GM21723 (cell line): ENCODE results near the gene RASGRP3.

Source experiments
- ATAC-seq: cut with Tn5 transposase; IDR thresholded peaks from one replicate; pipeline ENCODE4 v1.9.1; 2021; ENCODE audit warnings: mild to moderate bottlenecking, moderate library complexity; ENCODE audit not compliant: unreplicated experiment

Gene RASGRP3

GRCh38 chr2:33491441-33492084 is 15.1 kb downstream of the RASGRP3 start:
- no peak for ATAC-seq

DNA sequence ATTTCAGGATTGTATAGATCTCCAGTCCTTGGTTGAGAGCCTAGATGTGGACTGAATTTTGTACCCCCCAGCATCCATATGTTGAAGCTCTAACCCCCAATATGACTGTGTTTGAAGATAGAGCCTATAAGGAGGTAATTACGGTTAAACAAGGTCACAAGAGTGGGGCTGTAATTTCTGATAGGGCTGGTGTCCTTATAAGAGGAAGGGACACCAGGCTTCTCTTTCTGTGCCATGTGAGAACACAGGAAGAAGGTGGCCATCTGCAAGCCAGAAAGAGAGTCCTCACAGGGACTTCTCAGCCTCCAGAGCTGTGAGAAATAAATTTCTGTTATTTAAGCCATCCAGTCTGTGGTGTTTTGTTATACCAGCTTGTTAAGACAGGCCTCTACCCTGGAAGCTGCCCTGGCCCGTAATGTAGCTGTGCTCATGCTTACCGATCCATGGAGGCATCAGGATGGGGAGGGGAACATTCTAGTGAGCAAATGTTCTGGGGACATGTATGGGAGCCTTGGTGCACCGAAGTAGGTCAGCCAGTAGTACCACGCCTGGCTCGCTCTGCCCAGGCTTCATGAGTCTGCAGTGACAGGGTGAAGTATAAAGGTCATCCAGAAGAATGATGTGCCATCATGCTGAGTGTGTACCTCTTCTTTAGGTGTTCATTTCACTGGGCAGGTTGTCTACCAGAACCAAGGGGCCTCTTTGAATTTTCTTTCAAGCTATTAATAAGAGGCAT is 16.1 kb downstream of the RASGRP3 start:
- ATAC-seq: no peak

- ATAC-seq: peak; percentile 66
Measured at GRCh38 chr2:33494155-33494779, 17.8 kb downstream of the RASGRP3 start.

GRCh38 chr2:33494877-33495641 is 18.6 kb downstream of the RASGRP3 start:
- no peak for ATAC-seq

DNA sequence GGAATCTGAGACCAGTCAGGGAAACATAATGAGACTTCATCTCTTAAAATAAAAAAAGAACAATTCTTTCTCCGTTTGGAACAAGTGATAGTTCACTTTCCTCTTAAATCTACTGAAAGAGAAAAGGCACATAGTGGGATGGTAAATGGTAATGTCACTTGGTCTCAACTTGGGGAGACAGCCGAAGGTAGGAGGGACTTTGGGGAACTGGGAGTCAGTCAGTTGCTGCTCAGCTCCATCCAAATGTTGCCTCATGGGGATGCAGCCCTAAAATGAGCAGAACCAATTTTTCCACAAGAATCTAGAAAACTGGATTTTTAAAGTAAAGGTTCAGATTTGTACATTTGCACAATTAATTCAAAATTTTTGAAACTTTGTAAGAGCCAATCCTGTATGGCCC is 19.2 kb downstream of the RASGRP3 start:
- ATAC-seq: no peak

DNA sequence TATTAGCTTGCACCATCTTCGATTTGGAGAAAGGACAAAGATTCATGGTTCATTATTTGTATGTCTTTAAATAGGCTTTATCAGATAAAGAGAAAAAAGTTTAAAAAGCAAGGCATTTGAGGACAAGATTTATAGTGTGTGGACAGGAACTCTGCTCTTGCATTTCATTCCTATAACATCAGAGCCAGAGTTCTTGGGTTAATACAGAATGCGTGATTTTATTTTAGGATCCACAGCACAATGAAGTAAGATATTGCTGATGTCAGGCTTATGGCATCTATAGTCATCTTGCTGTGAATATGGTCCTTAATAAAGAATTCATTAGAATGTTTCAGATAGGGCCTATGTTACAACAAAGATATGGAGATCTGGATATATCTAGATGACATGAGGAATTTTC is 19.7 kb downstream of the RASGRP3 start:
- no peak for ATAC-seq

GRCh38 chr2:33496726-33497125 is 20.3 kb downstream of the RASGRP3 start:
- ATAC-seq: no peak

GRCh38 chr2:33497221-33497650 is 20.8 kb downstream of the RASGRP3 start:
- ATAC-seq: peak; percentile 43

DNA sequence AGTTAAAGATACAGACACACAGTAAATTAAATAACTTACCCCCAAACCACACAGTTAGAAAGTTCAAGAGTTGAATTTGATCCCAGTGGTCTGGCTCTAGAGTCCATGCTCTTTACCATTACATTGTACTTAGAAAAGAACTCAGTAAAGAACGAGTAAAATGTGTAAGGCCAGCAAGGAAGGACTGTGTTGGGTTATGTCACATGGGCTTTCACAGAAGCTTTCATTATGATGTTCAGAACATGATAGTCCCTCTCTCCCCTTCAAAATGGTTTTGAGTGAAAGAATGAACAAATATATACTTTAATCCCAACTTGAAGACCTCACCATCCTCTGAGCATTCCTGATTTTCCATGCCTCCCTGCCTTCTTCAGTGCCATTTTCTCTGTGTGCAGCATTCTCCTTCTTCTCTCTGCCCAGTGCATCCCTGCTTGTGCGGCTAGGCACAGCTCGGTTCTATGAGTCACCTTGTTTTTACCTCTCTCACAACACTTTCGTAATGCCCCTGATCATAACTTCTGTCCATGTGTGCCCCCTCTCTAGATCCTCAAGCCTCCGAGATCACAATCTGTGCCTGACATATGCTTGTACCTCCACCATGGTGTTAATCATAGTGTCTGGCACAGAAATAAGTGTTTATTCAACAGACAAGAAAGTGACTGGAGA is 22.0 kb downstream of the RASGRP3 start:
- peak; percentile 17 for ATAC-seq

GRCh38 chr2:33500177-33500576 is 23.7 kb downstream of the RASGRP3 start:
- ATAC-seq: no peak

GRCh38 chr2:33502025-33502424 is 25.6 kb downstream of the RASGRP3 start:
- no peak for ATAC-seq

DNA sequence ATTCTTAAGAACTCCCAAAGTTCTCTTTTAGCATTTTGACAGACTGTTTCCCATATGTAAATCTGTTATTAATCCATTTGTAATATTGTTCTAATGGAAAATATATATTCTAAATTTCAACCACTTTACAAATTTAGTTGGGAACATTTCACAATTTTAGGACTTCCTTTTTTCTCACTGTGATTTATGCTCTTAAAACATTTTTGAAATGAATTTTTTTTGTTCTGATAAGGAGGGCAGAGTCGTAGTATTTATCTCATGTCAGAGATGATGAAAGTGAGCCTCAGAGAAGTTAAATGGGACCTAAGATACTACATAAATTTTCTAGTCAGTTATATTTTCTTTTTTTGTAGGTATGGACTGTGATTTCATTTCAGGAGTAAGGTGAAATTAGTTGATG is 26.6 kb downstream of the RASGRP3 start:
- ATAC-seq: no peak

- no peak for ATAC-seq
Measured at GRCh38 chr2:33505966-33506365, 29.5 kb downstream of the RASGRP3 start.

- ATAC-seq: no peak
Measured at GRCh38 chr2:33509908-33510585, 33.6 kb downstream of the RASGRP3 start.

DNA sequence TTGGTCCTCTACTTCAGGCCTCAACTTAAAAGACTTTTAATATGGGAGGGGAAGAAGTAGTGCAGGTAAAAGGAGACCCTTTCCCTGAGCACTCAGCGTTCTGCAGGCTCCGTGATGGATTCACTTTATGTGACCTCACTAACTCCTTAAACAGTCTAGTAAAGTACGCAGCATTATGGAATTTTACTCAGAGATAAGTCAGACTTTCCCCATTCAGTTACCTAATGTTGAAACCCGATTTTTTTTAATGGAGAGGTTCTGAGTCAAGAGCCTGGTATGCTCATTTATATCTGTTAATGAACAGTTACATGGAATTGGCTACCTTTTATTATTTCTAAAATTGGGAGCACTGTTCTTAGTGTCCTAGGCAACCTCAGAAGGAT is 34.1 kb downstream of the RASGRP3 start:
- ATAC-seq: no peak

GRCh38 chr2:33511141-33511540 is 34.7 kb downstream of the RASGRP3 start:
- ATAC-seq: no peak

DNA sequence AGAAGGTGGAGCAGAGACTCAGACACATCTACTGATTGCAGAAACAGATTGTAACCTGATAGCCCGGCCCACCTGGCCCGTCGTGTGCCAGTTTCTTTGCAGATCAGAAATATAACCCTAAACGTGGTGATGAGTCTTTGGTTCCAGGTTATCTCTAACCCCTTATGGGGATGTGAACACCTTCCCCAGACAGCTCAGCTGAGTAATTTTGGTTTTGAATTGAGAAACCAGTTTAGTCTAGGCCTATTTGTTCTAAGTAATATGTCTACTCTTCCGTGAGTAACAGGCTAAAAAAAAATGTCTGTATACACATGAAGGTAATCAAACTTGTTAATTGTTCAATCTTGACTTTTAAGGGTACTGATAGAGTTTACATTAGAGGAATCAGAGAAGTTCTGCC is 35.7 kb downstream of the RASGRP3 start:
- no peak for ATAC-seq

DNA sequence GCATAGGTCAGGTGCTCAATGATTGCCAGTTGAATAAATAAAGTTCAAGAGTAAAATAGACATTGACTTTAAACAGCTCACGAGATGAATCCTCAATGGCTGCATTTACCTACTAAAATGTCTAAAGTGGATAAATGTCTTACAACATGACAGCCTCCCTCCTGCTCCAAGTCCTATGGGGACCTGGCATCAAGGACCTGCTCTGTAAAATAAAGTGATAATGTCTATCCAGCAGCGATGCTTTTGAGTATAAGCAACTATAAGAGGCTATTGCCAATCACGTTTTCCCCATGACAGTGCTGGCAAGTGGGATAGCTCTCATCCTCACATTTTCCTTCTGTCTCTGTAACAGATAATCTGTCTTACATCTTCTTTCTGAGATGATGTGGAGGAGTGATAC is 37.0 kb downstream of the RASGRP3 start:
- no peak for ATAC-seq

GRCh38 chr2:33516456-33516995 is 40.1 kb downstream of the RASGRP3 start:
- ATAC-seq: no peak

GRCh38 chr2:33518200-33518599 is 41.8 kb downstream of the RASGRP3 start:
- ATAC-seq: no peak
